GM12878 (cell line): ENCODE data around the gene KTI12. TPM values are rescaled to one million over a fixed set of nuclear protein-coding genes. Genes with fewer than 3 reads are reported as not detected.

Experiments
- ATF2 ChIP-seq: IDR thresholded peaks from 2 replicates; pipeline ENCODE4 v1.6.1; 2012; ENCODE audit warnings: low read length, inconsistent platforms
- CBFB ChIP-seq: IDR thresholded peaks from 2 replicates; pipeline ENCODE4 v1.6.1; 2016; ENCODE audit warnings: antibody characterized with exemption, low read depth
- FOXM1 ChIP-seq: IDR thresholded peaks from 2 replicates; pipeline ENCODE4 v1.6.1; 2012; ENCODE audit warnings: low read depth, mild to moderate bottlenecking, inconsistent platforms, low read length, moderate library complexity
- IRF3 ChIP-seq: fragments of 450-650 bp; IDR thresholded peaks from 2 replicates; pipeline ENCODE4 v1.6.1; 2014; ENCODE audit warnings: mild to moderate bottlenecking
- IRF4 ChIP-seq: IDR thresholded peaks from 2 replicates; pipeline ENCODE4 v1.6.1; 2011; ENCODE audit warnings: low read depth, low read length
- POLR2AphosphoS2 ChIP-seq: IDR thresholded peaks from 2 replicates; pipeline ENCODE4 v1.6.1; 2011; ENCODE audit warnings: low read depth, mild to moderate bottlenecking, low read length, improper control_type of control experiment, moderate library complexity
- SMC3 ChIP-seq: IDR thresholded peaks from 2 replicates; pipeline ENCODE4 v1.6.1; 2011; ENCODE audit warnings: low read length, improper control_type of control experiment, borderline replicate concordance
- STAT3 ChIP-seq: IDR thresholded peaks from 2 replicates; pipeline ENCODE4 v1.6.1; 2011; ENCODE audit warnings: low read depth, low read length, improper control_type of control experiment
- TCF12 ChIP-seq: IDR thresholded peaks from 2 replicates; pipeline ENCODE4 v1.6.1; 2011; ENCODE audit warnings: low read depth, mild to moderate bottlenecking, low read length
- ZBTB40 ChIP-seq: fragments of 450-650 bp; IDR thresholded peaks from 2 replicates; pipeline ENCODE4 v1.6.1; 2016; ENCODE audit warnings: mild to moderate bottlenecking, moderate library complexity, borderline replicate concordance
- ZNF592 ChIP-seq: fragments of 450-650 bp; IDR thresholded peaks from 2 replicates; pipeline ENCODE4 v1.6.1; 2017; ENCODE audit warnings: mild to moderate bottlenecking, moderate library complexity
- ZNF687 ChIP-seq: fragments of 450-650 bp; IDR thresholded peaks from 2 replicates; pipeline ENCODE4 v1.6.1; 2017; ENCODE audit warnings: mild to moderate bottlenecking, moderate library complexity
- ZSCAN29 ChIP-seq: fragments of 450-650 bp; IDR thresholded peaks from 2 replicates; pipeline ENCODE4 v1.6.1; 2017; ENCODE audit warnings: mild to moderate bottlenecking, moderate library complexity
- polyA plus RNA-seq, 11 experiments: library from polyadenylated mRNA; depleted of rRNA in 4 of 11; unstranded in 6 of 11; stranded (reverse) in 5 of 11; fragments of >200 nt; fragmentation: Nextera tagmentation in 4 of 11; fragmentation: Illumina TruSeq in 1 of 11; extraction: Ambion mirVana in 4 of 11; extraction: Trizol in 1 of 11; gene quantifications; 1 replicate in 1 of 11; 2 replicates in 10 of 11; pipeline versions ENCODE4 v1.2.1 to v1.2.3, GENCODE V29; 2011 to 2016; ENCODE audit warnings: inconsistent platforms in 2 of 11, missing spikeins in 2 of 11, low read depth in 1 of 11
- total RNA-seq, 4 experiments: library from RNA; depleted of rRNA in 3 of 4; stranded (reverse); fragments of >200 nt in 3 of 4; fragmentation: Illumina TruSeq in 1 of 4; extraction: Trizol in 1 of 4; gene quantifications; 2 replicates each; pipeline versions ENCODE4 v1.2.1 to v1.2.3, GENCODE V29; 2013 to 2021

KTI12 gene
- total and polyA plus RNA-seq, 10 of the 15 experiments (the other 5 are each of a cell fraction or from before 2014, with no cell fraction given), result 2.7 to 32.4 (median 17.6) TPM

- TF ChIP-seq STAT3 (no peak), ZNF687 (no peak), ZNF592 (no peak), TCF12 (no peak), FOXM1 (no peak), ZSCAN29 (no peak), IRF3 (no peak), SMC3 (no peak), IRF4 (no peak), ATF2 (no peak), POLR2AphosphoS2 (peak; percentile 25; the same call in 1 of the 2 replicates), CBFB (0 out of 2 replicates have a peak, but pooled peaks have one; percentile 59), ZBTB40 (no peak; the same call in 1 of the 2 replicates)
Measured at GRCh38 chr1:52056937-52057231, 23.3 kb upstream of the KTI12 start (continued).
